T-helper 22 cell (primary cell): ENCODE data around the gene ATG10.
"Not testable (repeated sequence)": the region's sequence is repeated elsewhere in the genome, so short reads cannot be mapped to it uniquely, and the experiment has no call there.

ENCODE experiments used
- DNase-seq: peaks from one replicate; pipeline ENCODE4 v3.0.0-alpha.2; 2020; ENCODE audit warnings: low read depth

Gene ATG10

DNA sequence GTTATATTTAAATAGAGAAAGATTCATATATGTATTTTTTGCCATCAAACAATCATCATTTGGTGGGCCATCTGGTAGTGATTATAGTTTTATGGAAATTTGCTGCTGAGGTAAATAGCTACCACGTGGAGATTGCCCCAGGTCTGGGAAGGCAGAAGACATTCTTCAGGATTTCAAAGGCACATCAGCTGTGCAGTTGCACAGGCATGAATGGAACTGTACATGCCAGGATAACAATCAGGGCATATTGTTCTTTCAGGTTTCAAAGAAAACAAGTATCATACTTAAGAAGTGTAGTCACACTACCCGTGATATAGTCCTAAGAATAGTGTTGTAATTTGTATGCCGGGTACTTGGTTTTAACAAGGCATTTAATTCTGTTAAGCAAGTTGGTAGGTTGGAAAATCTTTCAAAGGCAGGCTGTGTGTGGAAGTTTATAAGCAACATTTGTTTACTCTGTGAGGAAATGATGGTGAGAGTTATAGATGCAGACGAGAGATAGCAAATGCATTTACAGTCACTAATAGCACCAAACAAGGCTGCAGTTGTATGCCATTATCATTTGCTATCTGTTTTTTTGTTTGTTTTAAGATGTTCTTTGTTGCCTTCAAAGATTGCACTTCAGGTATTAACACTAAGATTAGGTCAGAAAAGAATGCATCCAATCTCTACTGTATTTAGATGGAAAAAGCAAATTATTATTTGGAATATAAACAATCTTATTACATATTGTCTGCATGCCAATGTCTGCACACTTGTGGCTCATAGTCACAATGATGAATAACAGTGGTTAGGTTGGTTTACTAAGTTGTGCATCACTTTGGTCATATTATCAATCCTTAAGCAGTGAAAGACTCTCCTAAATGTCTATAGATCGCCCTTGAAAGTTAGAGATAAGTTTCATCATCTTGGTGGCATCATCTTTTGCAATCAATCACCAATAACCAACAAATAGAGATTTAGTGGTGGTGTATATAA is 251.1 kb downstream of the ATG10 start:
- no peak for DNase-seq

GRCh38 chr5:82225525-82226172 is 253.8 kb downstream of the ATG10 start:
- peak; percentile 18 for DNase-seq

DNA sequence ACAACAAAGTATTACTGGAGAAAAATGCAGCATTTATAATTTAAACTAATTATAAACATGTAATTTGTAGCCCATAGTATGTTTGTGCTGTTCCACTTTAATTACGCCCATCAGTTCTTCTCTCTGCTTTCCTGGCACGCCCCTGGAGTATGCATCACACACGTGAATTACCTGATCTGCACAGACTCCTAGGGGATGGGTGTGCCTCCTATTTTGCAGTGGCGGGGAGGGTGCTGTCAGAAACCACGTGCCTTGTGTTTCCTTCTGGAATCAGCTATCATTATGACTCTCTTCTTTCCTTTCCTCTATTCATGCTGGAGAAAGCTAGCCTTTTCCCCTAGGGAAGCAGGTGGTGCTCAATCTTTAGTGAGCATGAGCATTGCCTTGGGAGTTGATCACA is 263.1 kb downstream of the ATG10 start:
- DNase-seq = no peak

GRCh38 chr5:82244151-82244550 is 272.3 kb downstream of the ATG10 start:
- DNase-seq = no peak

- no peak for DNase-seq
These were observed 273.2 kb downstream of the ATG10 start for GRCh38 chr5:82244854-82245635.

GRCh38 chr5:82246960-82247574 is 275.2 kb downstream of the ATG10 start:
- DNase-seq = no peak

DNA sequence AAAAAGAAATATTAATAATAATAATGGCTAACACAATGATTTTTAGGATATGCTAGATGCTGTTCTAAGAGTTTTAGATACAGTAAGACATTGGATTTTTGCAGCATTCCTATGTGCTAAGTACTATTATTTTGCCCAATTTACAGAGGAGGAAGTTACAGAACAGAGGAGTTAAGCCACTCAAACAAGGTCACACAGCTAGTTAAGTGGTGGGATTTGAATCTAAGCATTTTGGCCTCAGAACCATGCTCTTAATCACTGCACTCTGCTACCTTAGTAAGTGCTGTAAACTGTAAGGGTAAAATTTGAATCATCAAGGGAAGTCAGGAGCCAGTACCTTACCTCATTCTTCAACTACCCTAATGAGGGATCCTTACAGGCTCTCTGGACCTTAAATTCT is 280.9 kb downstream of the ATG10 start:
- DNase-seq = no peak

DNA sequence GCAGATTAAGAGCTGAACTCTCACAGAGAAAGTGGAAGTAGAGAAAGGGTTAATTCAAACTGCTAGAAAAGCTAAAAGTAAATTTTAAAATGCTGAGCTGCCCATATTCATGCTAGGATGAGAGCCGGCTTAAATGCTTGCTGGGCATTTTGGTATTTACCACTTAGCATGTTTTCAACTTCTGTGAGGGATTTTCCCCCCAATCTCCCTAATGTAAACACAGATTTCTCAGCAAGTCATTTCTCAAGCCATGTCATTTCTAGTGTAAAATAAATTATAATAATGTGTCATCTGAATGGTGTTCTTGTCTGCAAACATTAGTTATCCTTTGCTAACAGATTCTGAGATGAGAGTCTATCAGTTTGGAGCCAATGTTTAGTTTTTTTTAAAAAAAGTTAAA is 284.0 kb downstream of the ATG10 start:
- no peak for DNase-seq

- DNase-seq = no peak
These were observed 285.4 kb downstream of the ATG10 start for GRCh38 chr5:82257247-82257646.

DNA sequence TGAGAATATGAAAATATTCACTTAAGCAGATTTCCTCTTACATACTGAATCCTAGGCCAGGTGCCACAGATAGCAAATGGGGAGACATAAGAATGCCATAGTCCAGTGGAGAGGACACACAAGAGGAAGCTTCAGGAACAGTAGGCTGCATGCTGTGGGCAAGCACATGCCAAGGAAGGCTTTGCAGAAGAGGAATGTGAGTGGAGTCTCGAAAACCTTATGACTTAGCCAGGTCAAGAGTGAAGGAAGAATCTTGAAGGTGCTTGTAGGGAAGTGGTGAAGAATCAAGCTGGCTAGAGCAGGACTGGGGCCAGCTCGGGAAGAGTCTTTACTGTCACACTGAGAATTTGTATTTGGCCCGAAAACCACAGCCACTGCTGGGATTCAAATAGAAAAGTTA is 285.9 kb downstream of the ATG10 start:
- no peak for DNase-seq

DNA sequence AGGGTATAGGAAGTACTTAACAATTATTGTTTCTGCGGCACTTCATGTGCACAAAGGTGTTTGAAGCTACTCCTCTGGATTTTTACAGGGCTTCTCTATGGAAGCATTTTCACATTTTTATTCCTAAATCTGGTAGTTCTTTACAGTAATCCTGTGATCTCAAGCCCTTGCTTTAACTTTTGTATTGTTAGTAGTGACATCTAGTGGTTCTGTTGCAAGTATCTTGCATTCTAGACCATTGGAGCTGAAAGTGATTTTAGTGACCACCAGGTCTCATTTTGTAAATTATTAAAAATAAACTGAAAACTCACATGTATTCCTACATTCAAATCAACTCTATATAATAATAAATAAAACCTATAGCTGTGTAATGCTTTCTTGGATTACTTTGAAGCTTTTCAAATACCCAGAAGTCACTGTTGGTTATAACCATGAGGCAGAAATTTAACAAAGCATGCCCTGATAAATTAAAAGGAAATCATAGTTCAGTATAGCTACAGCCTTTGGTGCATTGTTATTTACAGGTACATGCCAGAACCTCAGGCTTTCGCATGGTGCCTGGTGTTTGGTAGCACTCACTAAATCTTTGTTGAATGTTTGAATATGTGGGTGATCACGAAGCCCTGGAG is 287.5 kb downstream of the ATG10 start:
- no peak for DNase-seq

- DNase-seq = no peak
These were observed 293.2 kb downstream of the ATG10 start for GRCh38 chr5:82265047-82265446.

GRCh38 chr5:82267297-82267933 is 295.6 kb downstream of the ATG10 start:
- DNase-seq = not testable (repeated sequence)

GRCh38 chr5:82269363-82269762 is 297.5 kb downstream of the ATG10 start:
- DNase-seq = not testable (repeated sequence)

DNA sequence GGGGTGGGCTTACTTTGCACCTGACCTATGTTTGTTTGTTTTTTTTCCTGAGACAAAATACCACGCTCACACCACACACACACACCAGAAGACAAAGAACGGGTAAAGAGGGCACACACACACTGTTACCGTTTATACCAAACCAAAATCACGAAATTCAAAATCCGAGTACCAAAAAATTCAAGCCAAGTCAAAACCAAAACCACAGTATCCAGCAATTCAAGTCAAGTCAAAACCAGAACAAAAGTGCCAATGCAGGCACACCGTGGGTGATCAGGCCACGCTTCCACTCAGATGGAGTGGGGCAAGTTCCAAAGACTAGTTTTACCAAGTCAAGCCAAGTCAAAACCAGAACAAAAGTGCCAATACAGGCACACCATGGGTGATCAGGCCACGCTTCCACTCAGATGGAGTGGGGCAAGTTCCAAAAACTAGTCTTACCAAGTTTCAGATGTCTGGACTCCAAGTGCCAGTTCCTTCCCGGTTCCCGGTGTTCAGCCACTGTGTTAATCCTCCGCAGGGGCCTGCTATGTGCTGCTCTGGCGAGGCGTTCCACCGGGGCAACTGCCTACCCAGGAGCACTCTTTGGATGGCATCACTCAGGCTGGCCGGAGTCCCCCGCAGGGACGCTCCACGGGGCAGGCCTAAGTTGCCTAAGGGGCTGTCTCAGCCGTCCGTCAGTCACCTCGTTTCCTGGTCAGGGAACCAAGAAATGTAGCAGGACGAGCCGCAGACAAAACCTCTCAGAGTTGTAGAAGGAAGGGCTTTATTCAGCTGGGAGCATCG is 300.9 kb downstream of the ATG10 start:
- DNase-seq = not testable (repeated sequence)

DNA sequence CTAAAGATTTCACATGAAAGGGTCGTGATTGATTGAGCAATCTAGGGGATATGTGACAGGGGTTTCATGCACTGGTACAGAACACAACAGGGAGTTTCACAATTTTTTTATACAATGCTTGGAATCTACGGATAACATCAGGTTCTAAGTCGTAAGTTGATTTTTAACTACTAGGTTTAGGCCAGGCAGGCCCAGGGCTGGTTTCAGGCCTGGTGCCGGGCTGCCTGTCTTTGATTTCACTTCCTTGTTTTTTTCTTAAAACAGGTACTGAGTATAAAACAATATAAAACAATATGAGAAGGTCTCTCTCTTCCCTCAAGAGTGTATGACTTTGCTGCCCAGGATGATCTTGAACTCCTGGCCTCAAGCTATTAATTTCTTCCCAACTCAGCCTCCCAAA is 301.6 kb downstream of the ATG10 start:
- not testable (repeated sequence) for DNase-seq

- no peak for DNase-seq
These were observed 302.8 kb downstream of the ATG10 start for GRCh38 chr5:82274343-82275211.

GRCh38 chr5:82275216-82275664 is 303.4 kb downstream of the ATG10 start:
- DNase-seq = no peak
